GM03348 (cell line): ENCODE results near the gene DSCAM.
"Not testable (repeated sequence)": the region's sequence is repeated elsewhere in the genome, so short reads cannot be mapped to it uniquely, and the experiment has no call there.

Source experiments
- DNase-seq: peaks from one replicate; pipeline ENCODE4 v3.0.0; 2012; ENCODE audit warnings: low spot score

Gene DSCAM

GRCh38 chr21:40242586-40243265, 604.2 kb downstream of the DSCAM start:
- no peak for DNase-seq

GRCh38 chr21:40235528-40235927, 611.4 kb downstream of the DSCAM start:
- DNase-seq: no peak

- no peak for DNase-seq
Observed at GRCh38 chr21:40231979-40232378, 615.0 kb downstream of the DSCAM start.

GRCh38 chr21:40227096-40227495, 619.9 kb downstream of the DSCAM start:
- DNase-seq: no peak

GRCh38 chr21:40215941-40216340, 631.0 kb downstream of the DSCAM start:
- no peak for DNase-seq

GRCh38 chr21:40210251-40210650, 636.7 kb downstream of the DSCAM start:
- DNase-seq: no peak

GRCh38 chr21:40208948-40209345, 638.0 kb downstream of the DSCAM start:
- no peak for DNase-seq

GRCh38 chr21:40208206-40208947, 638.6 kb downstream of the DSCAM start:
- DNase-seq: no peak

- DNase-seq: no peak
Observed at GRCh38 chr21:40200946-40201345, 646.0 kb downstream of the DSCAM start.

GRCh38 chr21:40200126-40200525, 646.8 kb downstream of the DSCAM start:
- no peak for DNase-seq

- DNase-seq: no peak
Observed at GRCh38 chr21:40194185-40194980, 652.6 kb downstream of the DSCAM start.

GRCh38 chr21:40191616-40192015, 655.3 kb downstream of the DSCAM start:
- DNase-seq: no peak

GRCh38 chr21:40191196-40191595, 655.8 kb downstream of the DSCAM start:
- no peak for DNase-seq

GRCh38 chr21:40187946-40188654, 658.9 kb downstream of the DSCAM start:
- DNase-seq: no peak

GRCh38 chr21:40187244-40187643, 659.7 kb downstream of the DSCAM start:
- no peak for DNase-seq

GRCh38 chr21:40186045-40186444, 660.9 kb downstream of the DSCAM start:
- DNase-seq: no peak

- DNase-seq: no peak
Observed at GRCh38 chr21:40185208-40185607, 661.8 kb downstream of the DSCAM start.

- not testable (repeated sequence) for DNase-seq
Observed at GRCh38 chr21:40182491-40182890, 664.5 kb downstream of the DSCAM start.

GRCh38 chr21:40179166-40179565, 667.8 kb downstream of the DSCAM start:
- no peak for DNase-seq

GRCh38 chr21:40178726-40179125, 668.2 kb downstream of the DSCAM start:
- no peak for DNase-seq

GRCh38 chr21:40177979-40178378, 669.0 kb downstream of the DSCAM start:
- DNase-seq: no peak

- no peak for DNase-seq
Observed at GRCh38 chr21:40176724-40177123, 670.2 kb downstream of the DSCAM start.
